ENCODE data around the gene A2M. TPM values are rescaled to one million over a fixed set of nuclear protein-coding genes. Genes with fewer than 3 reads are reported as not detected.

Gene A2M
- total and polyA plus RNA-seq, 2 of the 13 experiments (the other 11 are each of a cell fraction or from before 2014, with no cell fraction given) = 2,807 to 6,551 TPM

- no peak for TF ChIP-seq HNF1A (IDR thresholded peaks at IDR 0.05; ENCODE audit: low read depth)
- peak; percentile 39; the same call in 1 of the 2 replicates for TF ChIP-seq HNF1A (CRISPR knock-in tag; IDR thresholded peaks at IDR 0.05; ENCODE audit: borderline replicate concordance)
- TF ChIP-seq KLF6 (CRISPR knock-in tag; IDR thresholded peaks at IDR 0.05) = no peak
- no peak for TF ChIP-seq ZSCAN5A (CRISPR knock-in tag; IDR thresholded peaks at IDR 0.05; ENCODE audit: borderline replicate concordance)
- no peak for TF ChIP-seq GATAD1 (CRISPR knock-in tag; IDR thresholded peaks at IDR 0.05)
- no peak for TF ChIP-seq MEIS1 (CRISPR knock-in tag; IDR thresholded peaks at IDR 0.05; ENCODE audit: borderline replicate concordance)
- no peak for TF ChIP-seq HDAC2 (CRISPR knock-in tag; IDR thresholded peaks at IDR 0.05)
- TF ChIP-seq TSC22D2 (CRISPR knock-in tag; IDR thresholded peaks at IDR 0.05; ENCODE audit: borderline replicate concordance) = no peak
- TF ChIP-seq ZNF513 (CRISPR knock-in tag; conservative IDR thresholded peaks at IDR 0.05) = no peak
- TF ChIP-seq ZNF83 (CRISPR knock-in tag; IDR thresholded peaks at IDR 0.05; ENCODE audit: borderline replicate concordance) = no peak
- no peak for TF ChIP-seq GPBP1L1 (CRISPR knock-in tag; IDR thresholded peaks at IDR 0.05)
- TF ChIP-seq SNRNP70 (IDR thresholded peaks at IDR 0.05; ENCODE audit: low read depth, low read length) = peak; percentile 80; the same call in 1 of the 2 replicates
- TF ChIP-seq ATF7-NPFF (CRISPR knock-in tag; IDR thresholded peaks at IDR 0.05; ENCODE audit: low read depth) = no peak
- TF ChIP-seq ZNF878 (CRISPR knock-in tag; IDR thresholded peaks at IDR 0.05) = peak; percentile 55; the same call in 1 of the 2 replicates
- no peak for TF ChIP-seq ZNF512B (CRISPR knock-in tag; IDR thresholded peaks at IDR 0.05; ENCODE audit: borderline replicate concordance)
- no peak for TF ChIP-seq MED13 (CRISPR knock-in tag; IDR thresholded peaks at IDR 0.05)
Observed at GRCh38 chr12:9106610-9107541, 8.8 kb downstream of the A2M start (continued).

All from HepG2 (cell line).